DLD1 (cell line): Measurements from ENCODE around the gene HOXD12.

ENCODE experiments used
- in situ Hi-C: cut with HindIII; loops from 2 replicates; pipeline ENCODE4 v1.10.0; 2017; ENCODE audit warnings: low sequenced_read_pairs

The HOXD12 gene

GRCh38 chr2:176091329-176092258 is 8.0 kb upstream of the HOXD12 start:
- in situ Hi-C loops = loop anchor here (10.0 kb wide), 1 partner anchor 717 kb away; no protein-coding TSS in a partner anchor

GRCh38 chr2:176092270-176093144 is 7.1 kb upstream of the HOXD12 start, which contains the start of gene HOXD13:
Gene HOXD13, plus strand, starts transcription at chr2:176092721. Its CDS starts 170 bp downstream, at chr2:176092891.
- in situ Hi-C loops = loop anchor here (10.0 kb wide), 1 partner anchor 718 kb away; no protein-coding TSS in a partner anchor

- in situ Hi-C loops = loop anchor here (10.0 kb wide), 1 partner anchor 719 kb away; no protein-coding TSS in a partner anchor
Observed at GRCh38 chr2:176093145-176093897, 6.3 kb upstream of the HOXD12 start.

- in situ Hi-C loops = loop anchor here (10.0 kb wide), 1 partner anchor 719 kb away; no protein-coding TSS in a partner anchor
Observed at GRCh38 chr2:176093898-176094249, 5.7 kb upstream of the HOXD12 start.

- in situ Hi-C loops = loop anchor here (10.0 kb wide), 1 partner anchor 720 kb away; no protein-coding TSS in a partner anchor
Observed at GRCh38 chr2:176094349-176094748, 5.2 kb upstream of the HOXD12 start.

GRCh38 chr2:176095421-176095820 is 4.2 kb upstream of the HOXD12 start:
- in situ Hi-C loops = loop anchor here (10.0 kb wide), 1 partner anchor 721 kb away; no protein-coding TSS in a partner anchor

GRCh38 chr2:176096243-176096985 is 3.2 kb upstream of the HOXD12 start:
- in situ Hi-C loops = loop anchor here (10.0 kb wide), 1 partner anchor 722 kb away; no protein-coding TSS in a partner anchor

GRCh38 chr2:176096986-176097819 is 2.4 kb upstream of the HOXD12 start:
- in situ Hi-C loops = loop anchor here (10.0 kb wide), 1 partner anchor 722 kb away; no protein-coding TSS in a partner anchor

GRCh38 chr2:176097820-176098365 is 1.7 kb upstream of the HOXD12 start:
- in situ Hi-C loops = loop anchor here (10.0 kb wide), 1 partner anchor 723 kb away; no protein-coding TSS in a partner anchor

- in situ Hi-C loops = loop anchor here (10.0 kb wide), 1 partner anchor 724 kb away; no protein-coding TSS in a partner anchor
Observed at GRCh38 chr2:176098366-176099158, 1.0 kb upstream of the HOXD12 start.

- in situ Hi-C loops = loop anchor here (10.0 kb wide), 1 partner anchor 724 kb away; no protein-coding TSS in a partner anchor
Observed at GRCh38 chr2:176099159-176099727, 352 bp upstream of the HOXD12 start.

GRCh38 chr2:176100547-176101140 is 1.0 kb downstream of the HOXD12 start:
- in situ Hi-C loops = no loop called here

- in situ Hi-C loops = no loop called here
Observed at GRCh38 chr2:176101216-176101830, 1.7 kb downstream of the HOXD12 start.

- in situ Hi-C loops = no loop called here
Observed at GRCh38 chr2:176101842-176102241, 2.2 kb downstream of the HOXD12 start.

GRCh38 chr2:176102309-176102866 is 2.8 kb downstream of the HOXD12 start:
- in situ Hi-C loops = no loop called here

- in situ Hi-C loops = no loop called here
Observed at GRCh38 chr2:176103194-176103593, 3.6 kb downstream of the HOXD12 start.
